HG02571 (cell line): ENCODE results near the gene LRRC4.

Experiments
- ATAC-seq: cut with Tn5 transposase; IDR thresholded peaks from one replicate; pipeline ENCODE4 v1.9.1; 2021; ENCODE audit warnings: mild to moderate bottlenecking, moderate library complexity; ENCODE audit not compliant: unreplicated experiment

The LRRC4 gene

GRCh38 chr7:128032605-128033235, 1.5 kb upstream of the LRRC4 start:
- ATAC-seq = peak; percentile 4

GRCh38 chr7:128031901-128032604, 816 bp upstream of the LRRC4 start:
- peak; percentile 41 for ATAC-seq

- no peak for ATAC-seq
Observed at GRCh38 chr7:128030263-128030653, 979 bp downstream of the LRRC4 start.

GRCh38 chr7:128029405-128029995, 1.7 kb downstream of the LRRC4 start:
- no peak for ATAC-seq

- ATAC-seq = no peak
Observed at GRCh38 chr7:128027485-128027980, 3.7 kb downstream of the LRRC4 start.

- ATAC-seq = no peak
Observed at GRCh38 chr7:128026551-128026950, 4.7 kb downstream of the LRRC4 start.

- no peak for ATAC-seq
Observed at GRCh38 chr7:128025819-128026218, 5.4 kb downstream of the LRRC4 start.

GRCh38 chr7:128025380-128025779, 5.9 kb downstream of the LRRC4 start:
- no peak for ATAC-seq

GRCh38 chr7:128024151-128024550, 7.1 kb downstream of the LRRC4 start:
- no peak for ATAC-seq

GRCh38 chr7:128022631-128023532, 8.4 kb downstream of the LRRC4 start:
- ATAC-seq = no peak

GRCh38 chr7:128021366-128021765, 9.9 kb downstream of the LRRC4 start:
- no peak for ATAC-seq

GRCh38 chr7:128020159-128020558, 11.1 kb downstream of the LRRC4 start:
- no peak for ATAC-seq

GRCh38 chr7:128019288-128019687, 11.9 kb downstream of the LRRC4 start:
- no peak for ATAC-seq

GRCh38 chr7:128017862-128018845, 13.1 kb downstream of the LRRC4 start:
- no peak for ATAC-seq

- no peak for ATAC-seq
Observed at GRCh38 chr7:128017460-128017859, 13.8 kb downstream of the LRRC4 start.

- no peak for ATAC-seq
Observed at GRCh38 chr7:128014811-128015210, 16.4 kb downstream of the LRRC4 start.

- no peak for ATAC-seq
Observed at GRCh38 chr7:128011131-128011661, 20.0 kb downstream of the LRRC4 start.

- no peak for ATAC-seq
Observed at GRCh38 chr7:128010391-128011127, 20.7 kb downstream of the LRRC4 start.

GRCh38 chr7:128008744-128009143, 22.5 kb downstream of the LRRC4 start:
- no peak for ATAC-seq
